Measurements from ENCODE around the gene YPEL3.

YPEL3 gene

DNA sequence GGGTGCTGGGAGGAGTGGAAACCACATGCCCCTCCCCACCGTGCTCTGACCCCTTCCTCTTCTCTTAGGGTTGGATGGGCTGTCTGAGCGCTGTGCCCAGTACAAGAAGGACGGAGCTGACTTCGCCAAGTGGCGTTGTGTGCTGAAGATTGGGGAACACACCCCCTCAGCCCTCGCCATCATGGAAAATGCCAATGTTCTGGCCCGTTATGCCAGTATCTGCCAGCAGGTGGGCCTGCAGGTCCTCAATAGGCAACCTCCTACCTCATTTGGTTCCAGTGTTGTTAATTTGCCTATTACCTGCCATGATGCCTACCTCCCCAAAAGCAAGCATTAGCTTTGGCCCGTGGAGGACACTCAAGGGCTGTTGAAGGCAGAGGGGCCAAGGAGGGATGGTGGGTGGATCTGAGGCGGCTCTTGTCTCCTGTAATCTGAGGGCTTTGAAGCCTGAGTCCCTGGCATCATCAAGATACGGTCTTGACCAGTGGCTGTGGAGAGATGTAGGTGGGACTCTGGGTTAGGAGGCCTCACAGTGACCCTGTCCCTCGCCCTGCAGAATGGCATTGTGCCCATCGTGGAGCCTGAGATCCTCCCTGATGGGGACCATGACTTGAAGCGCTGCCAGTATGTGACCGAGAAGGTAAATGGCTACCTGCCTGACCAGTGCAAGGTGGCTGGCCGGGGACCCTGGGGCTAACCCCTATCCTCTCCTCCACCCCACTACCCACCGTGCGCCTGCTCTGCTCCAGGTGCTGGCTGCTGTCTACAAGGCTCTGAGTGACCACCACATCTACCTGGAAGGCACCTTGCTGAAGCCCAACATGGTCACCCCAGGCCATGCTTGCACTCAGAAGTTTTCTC, 27.0 kb downstream of the YPEL3 start (continued):
- TF ChIP-seq, protein P1, sequence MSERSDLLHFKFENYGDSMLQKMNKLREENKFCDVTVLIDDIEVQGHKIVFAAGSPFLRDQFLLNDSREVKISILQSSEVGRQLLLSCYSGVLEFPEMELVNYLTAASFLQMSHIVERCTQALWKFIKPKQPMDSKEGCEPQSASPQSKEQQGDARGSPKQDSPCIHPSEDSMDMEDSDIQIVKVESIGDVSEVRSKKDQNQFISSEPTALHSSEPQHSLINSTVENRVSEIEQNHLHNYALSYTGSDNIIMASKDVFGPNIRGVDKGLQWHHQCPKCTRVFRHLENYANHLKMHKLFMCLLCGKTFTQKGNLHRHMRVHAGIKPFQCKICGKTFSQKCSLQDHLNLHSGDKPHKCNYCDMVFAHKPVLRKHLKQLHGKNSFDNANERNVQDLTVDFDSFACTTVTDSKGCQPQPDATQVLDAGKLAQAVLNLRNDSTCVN (tag by site-specific recombination; optimal IDR thresholded peaks at IDR 0.05): no peak
- peak; percentile 76 for TF ChIP-seq CTCF (tag by site-specific recombination; IDR thresholded peaks at IDR 0.05)
- no peak for TF ChIP-seq ZNF792 (tag by site-specific recombination; IDR thresholded peaks at IDR 0.05)
- no peak for TF ChIP-seq SCRT1 (tag by site-specific recombination; IDR thresholded peaks at IDR 0.05; ENCODE audit: borderline replicate concordance)
- no peak for TF ChIP-seq ZNF544 (tag by site-specific recombination; IDR thresholded peaks at IDR 0.05)
- TF ChIP-seq, protein P2, sequence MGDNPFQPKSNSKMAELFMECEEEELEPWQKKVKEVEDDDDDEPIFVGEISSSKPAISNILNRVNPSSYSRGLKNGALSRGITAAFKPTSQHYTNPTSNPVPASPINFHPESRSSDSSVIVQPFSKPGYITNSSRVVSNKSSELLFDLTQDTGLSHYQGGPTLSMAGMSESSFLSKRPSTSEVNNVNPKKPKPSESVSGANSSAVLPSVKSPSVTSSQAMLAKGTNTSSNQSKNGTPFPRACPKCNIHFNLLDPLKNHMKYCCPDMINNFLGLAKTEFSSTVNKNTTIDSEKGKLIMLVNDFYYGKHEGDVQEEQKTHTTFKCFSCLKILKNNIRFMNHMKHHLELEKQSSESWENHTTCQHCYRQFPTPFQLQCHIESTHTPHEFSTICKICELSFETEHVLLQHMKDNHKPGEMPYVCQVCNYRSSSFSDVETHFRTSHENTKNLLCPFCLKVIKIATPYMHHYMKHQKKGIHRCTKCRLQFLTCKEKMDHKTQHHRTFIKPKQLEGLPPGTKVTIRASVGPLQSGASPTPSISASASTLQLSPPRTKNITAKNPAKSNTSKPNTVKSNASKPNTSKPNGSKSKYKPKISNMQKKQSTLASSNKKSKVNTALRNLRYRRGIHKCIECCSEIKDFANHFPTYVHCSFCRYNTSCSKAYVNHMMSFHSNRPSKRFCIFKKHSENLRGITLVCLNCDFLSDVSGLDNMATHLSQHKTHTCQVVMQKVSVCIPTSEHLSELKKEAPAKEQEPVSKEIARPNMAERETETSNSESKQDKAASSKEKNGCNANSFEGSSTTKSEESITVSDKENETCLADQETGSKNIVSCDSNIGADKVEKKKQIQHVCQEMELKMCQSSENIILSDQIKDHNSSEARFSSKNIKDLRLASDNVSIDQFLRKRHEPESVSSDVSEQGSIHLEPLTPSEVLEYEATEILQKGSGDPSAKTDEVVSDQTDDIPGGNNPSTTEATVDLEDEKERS (tag by site-specific recombination; IDR thresholded peaks at IDR 0.05): no peak
- TF ChIP-seq ZNF274 (IDR thresholded peaks at IDR 0.05; ENCODE audit: low read length): no peak
- no peak for TF ChIP-seq ZNF274 (tag by site-specific recombination; IDR thresholded peaks at IDR 0.05; ENCODE audit: borderline replicate concordance)
- TF ChIP-seq, protein P3, sequence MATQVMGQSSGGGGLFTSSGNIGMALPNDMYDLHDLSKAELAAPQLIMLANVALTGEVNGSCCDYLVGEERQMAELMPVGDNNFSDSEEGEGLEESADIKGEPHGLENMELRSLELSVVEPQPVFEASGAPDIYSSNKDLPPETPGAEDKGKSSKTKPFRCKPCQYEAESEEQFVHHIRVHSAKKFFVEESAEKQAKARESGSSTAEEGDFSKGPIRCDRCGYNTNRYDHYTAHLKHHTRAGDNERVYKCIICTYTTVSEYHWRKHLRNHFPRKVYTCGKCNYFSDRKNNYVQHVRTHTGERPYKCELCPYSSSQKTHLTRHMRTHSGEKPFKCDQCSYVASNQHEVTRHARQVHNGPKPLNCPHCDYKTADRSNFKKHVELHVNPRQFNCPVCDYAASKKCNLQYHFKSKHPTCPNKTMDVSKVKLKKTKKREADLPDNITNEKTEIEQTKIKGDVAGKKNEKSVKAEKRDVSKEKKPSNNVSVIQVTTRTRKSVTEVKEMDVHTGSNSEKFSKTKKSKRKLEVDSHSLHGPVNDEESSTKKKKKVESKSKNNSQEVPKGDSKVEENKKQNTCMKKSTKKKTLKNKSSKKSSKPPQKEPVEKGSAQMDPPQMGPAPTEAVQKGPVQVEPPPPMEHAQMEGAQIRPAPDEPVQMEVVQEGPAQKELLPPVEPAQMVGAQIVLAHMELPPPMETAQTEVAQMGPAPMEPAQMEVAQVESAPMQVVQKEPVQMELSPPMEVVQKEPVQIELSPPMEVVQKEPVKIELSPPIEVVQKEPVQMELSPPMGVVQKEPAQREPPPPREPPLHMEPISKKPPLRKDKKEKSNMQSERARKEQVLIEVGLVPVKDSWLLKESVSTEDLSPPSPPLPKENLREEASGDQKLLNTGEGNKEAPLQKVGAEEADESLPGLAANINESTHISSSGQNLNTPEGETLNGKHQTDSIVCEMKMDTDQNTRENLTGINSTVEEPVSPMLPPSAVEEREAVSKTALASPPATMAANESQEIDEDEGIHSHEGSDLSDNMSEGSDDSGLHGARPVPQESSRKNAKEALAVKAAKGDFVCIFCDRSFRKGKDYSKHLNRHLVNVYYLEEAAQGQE (tag by site-specific recombination; IDR thresholded peaks at IDR 0.05): no peak
- TF ChIP-seq ZNF654 (tag by site-specific recombination; IDR thresholded peaks at IDR 0.05; ENCODE audit: low read depth): peak; percentile 55

GRCh38 chr16:30068333-30068732, 27.7 kb downstream of the YPEL3 start:
- ChIA-PET CTCF (interaction anchor here (0.7 to 3.6 kb wide), 4 partner anchors 13 to 26 kb away, joined by 3 to 25 read pairs (median 6); partner anchors contain the start of gene TBX6), POLR2A (interaction anchor here (1.2 kb wide), 1 partner anchor 36 kb away, joined by 3 read pairs; no protein-coding TSS in a partner anchor)
- Histone ChIP-seq H3K27ac (ENCODE audit: extremely low read depth, low read depth, low read length) (no peak overlapping the region), H3K9me3 (ENCODE audit: control insufficient read depth, insufficient read depth, low read depth, low read length) (no peaks in the 10 kb centered on the region), H3K4me1 (ENCODE audit: control insufficient read depth, insufficient read depth, low read length) (peaks cover 2% of the 10 kb centered on the region; the same call in 1 of the 2 replicates), H3K4me3 (ENCODE audit: low read depth, low read length) (no peak overlapping the region), H3K36me3 (ENCODE audit: control insufficient read depth in 2 of 2, insufficient read depth in 1 of 2, low read length in 2 of 2) (peaks cover 42 to 68% of the 10 kb centered on the region in 2 experiments; a peak in 2 of 3 replicates)
- TF ChIP-seq ZNF747 (tag by site-specific recombination; IDR thresholded peaks at IDR 0.05) (0 out of 2 replicates have a peak, but pooled peaks have one; percentile 32), PRDM4 (tag by site-specific recombination; IDR thresholded peaks at IDR 0.05) (no peak)

All from HEK293 (cell line).